ENCODE data around the gene ZDHHC18. TPM values are rescaled to one million over a fixed set of nuclear protein-coding genes. Genes with fewer than 3 reads are reported as not detected.

ZDHHC18 gene
- total RNA-seq, 1 donor from 2014 or later: 22.3 TPM

DNA sequence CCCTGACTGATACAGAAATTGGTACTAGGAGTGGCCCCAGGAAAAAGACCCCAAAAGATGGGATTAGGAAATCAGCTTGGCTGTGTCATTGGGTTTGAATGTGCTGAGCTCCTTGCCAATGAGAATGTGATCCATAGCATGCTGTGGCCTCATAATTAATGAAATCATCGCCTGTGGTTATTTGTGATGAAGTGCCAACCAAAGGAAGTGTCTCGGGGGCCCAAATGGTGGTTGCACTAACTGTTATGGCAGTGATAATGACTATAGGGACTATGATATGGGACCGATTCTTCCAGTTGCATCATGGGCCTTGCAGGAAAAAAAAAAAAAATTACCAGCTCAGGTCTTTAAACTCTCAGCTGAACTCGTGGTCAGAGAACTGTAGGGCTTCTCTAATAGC is 15.4 kb upstream of the ZDHHC18 start:
- no peak for FAIRE-seq
- no peak overlapping the region for H3K9ac ChIP-seq (ENCODE audit: low read length)

DNA sequence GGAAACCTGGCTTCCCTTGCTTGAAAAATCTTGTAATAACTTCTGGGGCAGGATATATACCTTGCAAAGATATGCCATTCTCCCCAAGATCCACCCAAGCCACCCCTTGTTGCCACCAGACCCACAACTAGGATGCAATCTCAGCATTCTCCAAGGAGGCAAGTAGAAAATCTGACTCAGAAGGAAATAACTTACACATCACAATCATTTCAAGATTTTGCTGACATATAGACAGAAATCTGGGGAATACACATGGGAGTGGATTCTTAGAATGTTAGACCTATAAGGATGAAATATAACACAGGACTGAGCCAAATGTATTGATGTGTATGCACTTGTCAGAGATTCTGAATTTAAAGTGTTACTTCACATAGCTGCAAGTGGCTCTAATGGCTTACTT is 14.8 kb upstream of the ZDHHC18 start:
- no peak overlapping the region for H3K27ac ChIP-seq (ENCODE audit: low read depth, low read length)
- H3K9ac ChIP-seq (ENCODE audit: low read length): no peak overlapping the region
- H3K9me3 Mint-ChIP-seq (ENCODE audit: unreplicated experiment): peaks cover 8% of the 10 kb centered on the region
- H3K27ac Mint-ChIP-seq (ENCODE audit: unreplicated experiment): no peak overlapping the region
- DNase-seq (ENCODE audit: low read depth): no peak
- no peak overlapping the region for H3K4me3 Mint-ChIP-seq (ENCODE audit: unreplicated experiment)
- FAIRE-seq: no peak
- peaks cover 4% of the 10 kb centered on the region for H3K27me3 Mint-ChIP-seq (ENCODE audit: low read depth, unreplicated experiment)
- no peaks in the 10 kb centered on the region for H3K36me3 Mint-ChIP-seq (ENCODE audit: low read depth, unreplicated experiment)
- H2AFZ ChIP-seq (ENCODE audit: low read depth, low read length): no peak overlapping the region
- H4K20me1 ChIP-seq (ENCODE audit: insufficient read depth, low read length): no peaks in the 10 kb centered on the region
- H3K4me1 ChIP-seq (ENCODE audit: insufficient read depth, low read length): no peaks in the 10 kb centered on the region
- TF ChIP-seq EZH2 (IDR thresholded peaks at IDR 0.05; ENCODE audit: insufficient read depth, low read length): no peak
- TF ChIP-seq, protein P1, sequence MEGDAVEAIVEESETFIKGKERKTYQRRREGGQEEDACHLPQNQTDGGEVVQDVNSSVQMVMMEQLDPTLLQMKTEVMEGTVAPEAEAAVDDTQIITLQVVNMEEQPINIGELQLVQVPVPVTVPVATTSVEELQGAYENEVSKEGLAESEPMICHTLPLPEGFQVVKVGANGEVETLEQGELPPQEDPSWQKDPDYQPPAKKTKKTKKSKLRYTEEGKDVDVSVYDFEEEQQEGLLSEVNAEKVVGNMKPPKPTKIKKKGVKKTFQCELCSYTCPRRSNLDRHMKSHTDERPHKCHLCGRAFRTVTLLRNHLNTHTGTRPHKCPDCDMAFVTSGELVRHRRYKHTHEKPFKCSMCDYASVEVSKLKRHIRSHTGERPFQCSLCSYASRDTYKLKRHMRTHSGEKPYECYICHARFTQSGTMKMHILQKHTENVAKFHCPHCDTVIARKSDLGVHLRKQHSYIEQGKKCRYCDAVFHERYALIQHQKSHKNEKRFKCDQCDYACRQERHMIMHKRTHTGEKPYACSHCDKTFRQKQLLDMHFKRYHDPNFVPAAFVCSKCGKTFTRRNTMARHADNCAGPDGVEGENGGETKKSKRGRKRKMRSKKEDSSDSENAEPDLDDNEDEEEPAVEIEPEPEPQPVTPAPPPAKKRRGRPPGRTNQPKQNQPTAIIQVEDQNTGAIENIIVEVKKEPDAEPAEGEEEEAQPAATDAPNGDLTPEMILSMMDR (IDR thresholded peaks at IDR 0.05; ENCODE audit: insufficient read depth, low read depth, low read length): no peak
- H3K4me3 ChIP-seq (ENCODE audit: insufficient read depth, low read depth, low read length): no peak overlapping the region
- no peak overlapping the region for H3K4me2 ChIP-seq (ENCODE audit: low read length)
- no peaks in the 10 kb centered on the region for H3K36me3 ChIP-seq (ENCODE audit: insufficient read depth, low read length)
- H3K79me2 ChIP-seq (ENCODE audit: insufficient read depth, low read length): no peaks in the 10 kb centered on the region
- H3K27me3 ChIP-seq (ENCODE audit: insufficient read depth, low read length): no peaks in the 10 kb centered on the region
- H3K4me1 Mint-ChIP-seq (ENCODE audit: low read depth, unreplicated experiment): no peaks in the 10 kb centered on the region
- H3K9me3 ChIP-seq (ENCODE audit: insufficient read depth, low read depth, low read length): no peaks in the 10 kb centered on the region

More for the DNA sequence above, 15.4 kb upstream of the ZDHHC18 start:
- Histone ChIP-seq H3K27me3 (ENCODE audit: insufficient read depth, low read length) (no peaks in the 10 kb centered on the region), H3K27ac (ENCODE audit: low read depth, low read length) (no peak overlapping the region), H3K9me3 (ENCODE audit: insufficient read depth, low read depth, low read length) (no peaks in the 10 kb centered on the region), H3K4me2 (ENCODE audit: low read length) (no peak overlapping the region), H2AFZ (ENCODE audit: low read depth, low read length) (no peak overlapping the region), H3K36me3 (ENCODE audit: insufficient read depth, low read length) (no peaks in the 10 kb centered on the region), H3K4me3 (ENCODE audit: insufficient read depth, low read depth, low read length) (no peak overlapping the region), H4K20me1 (ENCODE audit: insufficient read depth, low read length) (no peaks in the 10 kb centered on the region), H3K4me1 (ENCODE audit: insufficient read depth, low read length) (no peaks in the 10 kb centered on the region), H3K79me2 (ENCODE audit: insufficient read depth, low read length) (no peaks in the 10 kb centered on the region)
- no peak for DNase-seq (ENCODE audit: low read depth)
- H3K4me1 Mint-ChIP-seq (ENCODE audit: low read depth, unreplicated experiment): no peaks in the 10 kb centered on the region
- H3K27me3 Mint-ChIP-seq (ENCODE audit: low read depth, unreplicated experiment): peaks cover 4% of the 10 kb centered on the region
- H3K27ac Mint-ChIP-seq (ENCODE audit: unreplicated experiment): no peak overlapping the region
- H3K9me3 Mint-ChIP-seq (ENCODE audit: unreplicated experiment): peaks cover 6% of the 10 kb centered on the region
- H3K4me3 Mint-ChIP-seq (ENCODE audit: unreplicated experiment): no peak overlapping the region
- no peaks in the 10 kb centered on the region for H3K36me3 Mint-ChIP-seq (ENCODE audit: low read depth, unreplicated experiment)
- TF ChIP-seq, protein P1 (IDR thresholded peaks at IDR 0.05; ENCODE audit: insufficient read depth, low read depth, low read length): no peak
- no peak for TF ChIP-seq EZH2 (IDR thresholded peaks at IDR 0.05; ENCODE audit: insufficient read depth, low read length)

DNA sequence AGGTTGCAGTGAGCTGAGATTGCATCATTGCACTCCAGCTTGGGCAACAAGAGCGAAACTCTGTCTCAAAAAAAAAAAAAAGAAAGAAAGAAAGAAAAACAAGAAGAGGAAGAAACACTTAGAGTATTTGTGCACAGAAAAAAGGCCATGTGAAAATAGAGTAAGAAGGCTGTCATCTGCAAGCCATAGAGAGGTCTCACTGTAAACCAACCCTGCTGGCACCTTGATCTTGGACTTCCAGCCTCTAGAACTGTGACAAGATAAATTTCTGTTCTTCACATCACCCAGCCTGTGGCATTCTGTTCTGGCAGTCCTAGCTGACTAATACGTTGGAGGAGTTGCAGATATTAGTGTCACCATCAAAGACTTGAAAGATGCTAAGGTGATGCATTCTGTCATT is 12.1 kb upstream of the ZDHHC18 start:
- H2AFZ ChIP-seq (ENCODE audit: low read depth, low read length): no peak overlapping the region
- no peak overlapping the region for H3K4me2 ChIP-seq (ENCODE audit: low read length)
- Mint-ChIP-seq H3K4me3 (ENCODE audit: unreplicated experiment) (no peak overlapping the region), H3K27me3 (ENCODE audit: low read depth, unreplicated experiment) (peaks cover 4% of the 10 kb centered on the region), H3K27ac (ENCODE audit: unreplicated experiment) (no peak overlapping the region), H3K9me3 (ENCODE audit: unreplicated experiment) (peaks cover 8% of the 10 kb centered on the region), H3K4me1 (ENCODE audit: low read depth, unreplicated experiment) (no peaks in the 10 kb centered on the region), H3K36me3 (ENCODE audit: low read depth, unreplicated experiment) (peaks cover 3% of the 10 kb centered on the region)
- H3K27ac ChIP-seq (ENCODE audit: low read depth, low read length): no peak overlapping the region
- H3K9me3 ChIP-seq (ENCODE audit: insufficient read depth, low read depth, low read length): no peaks in the 10 kb centered on the region
- no peaks in the 10 kb centered on the region for H4K20me1 ChIP-seq (ENCODE audit: insufficient read depth, low read length)
- H3K4me3 ChIP-seq (ENCODE audit: insufficient read depth, low read depth, low read length): no peak overlapping the region
- no peaks in the 10 kb centered on the region for H3K79me2 ChIP-seq (ENCODE audit: insufficient read depth, low read length)
- H3K27me3 ChIP-seq (ENCODE audit: insufficient read depth, low read length): no peaks in the 10 kb centered on the region
- H3K9ac ChIP-seq (ENCODE audit: low read length): no peak overlapping the region
- TF ChIP-seq EZH2 (IDR thresholded peaks at IDR 0.05; ENCODE audit: insufficient read depth, low read length): no peak
- TF ChIP-seq, protein P1 (IDR thresholded peaks at IDR 0.05; ENCODE audit: insufficient read depth, low read depth, low read length): no peak
- DNase-seq (ENCODE audit: low read depth) (no peak), FAIRE-seq (no peak)
- H3K4me1 ChIP-seq (ENCODE audit: insufficient read depth, low read length): no peaks in the 10 kb centered on the region
- H3K36me3 ChIP-seq (ENCODE audit: insufficient read depth, low read length): no peaks in the 10 kb centered on the region
